ENCODE data around the gene WIPF3.

WIPF3 gene

GRCh38 chr7:29965030-29965429 lies 158.7 kb downstream of the WIPF3 start:
- in situ Hi-C loops (cut with MboI; ENCODE audit: low pct_unique_long_range_greater_than_20kb, low sequenced_read_pairs): no loop called here
- no peak for DNase-seq
